ENCODE results near the gene SPINT3.

- TF ChIP-seq, protein P1, sequence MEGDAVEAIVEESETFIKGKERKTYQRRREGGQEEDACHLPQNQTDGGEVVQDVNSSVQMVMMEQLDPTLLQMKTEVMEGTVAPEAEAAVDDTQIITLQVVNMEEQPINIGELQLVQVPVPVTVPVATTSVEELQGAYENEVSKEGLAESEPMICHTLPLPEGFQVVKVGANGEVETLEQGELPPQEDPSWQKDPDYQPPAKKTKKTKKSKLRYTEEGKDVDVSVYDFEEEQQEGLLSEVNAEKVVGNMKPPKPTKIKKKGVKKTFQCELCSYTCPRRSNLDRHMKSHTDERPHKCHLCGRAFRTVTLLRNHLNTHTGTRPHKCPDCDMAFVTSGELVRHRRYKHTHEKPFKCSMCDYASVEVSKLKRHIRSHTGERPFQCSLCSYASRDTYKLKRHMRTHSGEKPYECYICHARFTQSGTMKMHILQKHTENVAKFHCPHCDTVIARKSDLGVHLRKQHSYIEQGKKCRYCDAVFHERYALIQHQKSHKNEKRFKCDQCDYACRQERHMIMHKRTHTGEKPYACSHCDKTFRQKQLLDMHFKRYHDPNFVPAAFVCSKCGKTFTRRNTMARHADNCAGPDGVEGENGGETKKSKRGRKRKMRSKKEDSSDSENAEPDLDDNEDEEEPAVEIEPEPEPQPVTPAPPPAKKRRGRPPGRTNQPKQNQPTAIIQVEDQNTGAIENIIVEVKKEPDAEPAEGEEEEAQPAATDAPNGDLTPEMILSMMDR (IDR thresholded peaks at IDR 0.05; ENCODE audit: insufficient read depth, low read depth, low read length): no peak
- no peak for TF ChIP-seq EZH2 (IDR thresholded peaks at IDR 0.05; ENCODE audit: insufficient read depth, low read length)
Observed at GRCh38 chr20:45523821-45524220, 8.4 kb upstream of the SPINT3 start.
